ENCODE results near the gene NPDC1. TPM values are rescaled to one million over a fixed set of nuclear protein-coding genes. Genes with fewer than 3 reads are reported as not detected.

The NPDC1 gene
- total and polyA plus RNA-seq, 7 donors: 21.4 to 118 (median 60.7) TPM

- Histone ChIP-seq H3K36me3 (no peaks in the 10 kb centered on the region), H3K27ac (no peak overlapping the region), H3K4me1 (peaks cover 0 to 48% (median 47%) of the 10 kb centered on the region in 4 donors), H3K9me3 (no peaks in the 10 kb centered on the region), H3K4me3 (no peak overlapping the region), H3K27me3 (peaks cover 40 to 75% (median 69%) of the 10 kb centered on the region in 3 donors)
- TF ChIP-seq POLR2A (IDR thresholded peaks at IDR 0.05) (no peak), CTCF (IDR thresholded peaks at IDR 0.05) (peak in 3 of 4 experiments; percentile 26 to 48 (median 32))
- 49 to 50% methylated on average over 38 of the region's 38 CpGs for WGBS, 2 donors
- intact Hi-C loops (cut with DNase I): no loop called here
- no peak for DNase-seq
These were observed 3.8 kb upstream of the NPDC1 start for GRCh38 chr9:137049544-137050449.

GRCh38 chr9:137048655-137049543 is 2.9 kb upstream of the NPDC1 start:
- no peak overlapping the region for H3K27ac ChIP-seq
- H3K4me3 ChIP-seq: no peak overlapping the region
- no peaks in the 10 kb centered on the region for H3K9me3 ChIP-seq
- DNase-seq: no peak
- WGBS, 2 donors: 46% methylated on average over 72 of the region's 72 CpGs
- intact Hi-C loops (cut with DNase I): no loop called here
- H3K36me3 ChIP-seq: no peaks in the 10 kb centered on the region
- TF ChIP-seq CTCF (IDR thresholded peaks at IDR 0.05) (no peak), EP300 (IDR thresholded peaks at IDR 0.05) (no peak), POLR2A (IDR thresholded peaks at IDR 0.05) (no peak), POLR2AphosphoS5 (IDR thresholded peaks at IDR 0.05) (no peak)
- H3K4me1 ChIP-seq: peaks cover 0 to 48% (median 47%) of the 10 kb centered on the region in 4 donors
- peaks cover 36 to 71% (median 66%) of the 10 kb centered on the region in 3 donors for H3K27me3 ChIP-seq

- peak overlapping the region; percentile 65 to 72 (median 68) for H3K27ac ChIP-seq
These were observed 486 bp downstream of the NPDC1 start for GRCh38 chr9:137045294-137046087.

More at GRCh38 chr9:137045294-137046087, 486 bp downstream of the NPDC1 start:
- DNase-seq: no peak
- 2 to 3% methylated on average over 96 of the region's 96 CpGs for WGBS, 2 donors
- TF ChIP-seq CTCF (IDR thresholded peaks at IDR 0.05) (no peak), EP300 (IDR thresholded peaks at IDR 0.05) (no peak), POLR2AphosphoS5 (IDR thresholded peaks at IDR 0.05) (peak in 1 of 4 donors; percentile 34), POLR2A (IDR thresholded peaks at IDR 0.05) (no peak)
- intact Hi-C loops (cut with DNase I): loop anchor here (1.0 kb wide), 1 partner anchor 22 kb away; no protein-coding TSS in a partner anchor
- peaks cover 0 to 43% (median 38%) of the 10 kb centered on the region in 4 donors for H3K4me1 ChIP-seq
- H3K9me3 ChIP-seq: no peaks in the 10 kb centered on the region
- peak overlapping the region; percentile 40 to 74 (median 65) for H3K4me3 ChIP-seq
- peaks cover 0 to 6% (median 0%) of the 10 kb centered on the region in 4 donors for H3K36me3 ChIP-seq
- peaks cover 22 to 37% (median 34%) of the 10 kb centered on the region in 3 donors for H3K27me3 ChIP-seq

Measured in sigmoid colon (tissue), 7 donors.